Kidney glomerular epithelial cell (primary cell): ENCODE measurements around the gene TIMMDC1.
"Not testable (repeated sequence)": the region's sequence is repeated elsewhere in the genome, so short reads cannot be mapped to it uniquely, and the experiment has no call there.

Experiments
- DNase-seq: peaks from one replicate; lab custom pipeline; 2025; lab: John Stamatoyannopoulos, UW

The TIMMDC1 gene

GRCh38 chr3:119510690-119511089 lies 12.3 kb downstream of the TIMMDC1 start:
- DNase-seq: no peak

GRCh38 chr3:119514637-119515036 lies 16.3 kb downstream of the TIMMDC1 start:
- no peak for DNase-seq

- no peak for DNase-seq
Observed at GRCh38 chr3:119517112-119517511, 18.8 kb downstream of the TIMMDC1 start.

GRCh38 chr3:119518026-119518425 lies 19.7 kb downstream of the TIMMDC1 start:
- no peak for DNase-seq

- no peak for DNase-seq
Observed at GRCh38 chr3:119524931-119525662, 26.8 kb downstream of the TIMMDC1 start.

GRCh38 chr3:119527714-119528113 lies 29.4 kb downstream of the TIMMDC1 start:
- DNase-seq: no peak

- DNase-seq: peak; percentile 43
Observed at GRCh38 chr3:119529883-119530282, 31.5 kb downstream of the TIMMDC1 start.

- DNase-seq: no peak
Observed at GRCh38 chr3:119530456-119530855, 32.1 kb downstream of the TIMMDC1 start.

GRCh38 chr3:119531151-119531550 lies 32.8 kb downstream of the TIMMDC1 start:
- no peak for DNase-seq

- DNase-seq: no peak
Observed at GRCh38 chr3:119534296-119534695, 35.9 kb downstream of the TIMMDC1 start.

- DNase-seq: no peak
Observed at GRCh38 chr3:119536757-119537156, 38.4 kb downstream of the TIMMDC1 start.

- DNase-seq: no peak
Observed at GRCh38 chr3:119538772-119539171, 40.4 kb downstream of the TIMMDC1 start.

GRCh38 chr3:119541547-119541946 lies 43.2 kb downstream of the TIMMDC1 start:
- DNase-seq: no peak

- DNase-seq: peak; percentile 34
Observed at GRCh38 chr3:119542168-119542767, 43.9 kb downstream of the TIMMDC1 start.

- DNase-seq: no peak
Observed at GRCh38 chr3:119543147-119543546, 44.8 kb downstream of the TIMMDC1 start.

- no peak for DNase-seq
Observed at GRCh38 chr3:119547227-119547626, 48.9 kb downstream of the TIMMDC1 start.

GRCh38 chr3:119548341-119548740 lies 50.0 kb downstream of the TIMMDC1 start:
- DNase-seq: no peak

- DNase-seq: no peak
Observed at GRCh38 chr3:119550192-119550910, 52.0 kb downstream of the TIMMDC1 start.

- DNase-seq: no peak
Observed at GRCh38 chr3:119551598-119551997, 53.3 kb downstream of the TIMMDC1 start.

- DNase-seq: not testable (repeated sequence)
Observed at GRCh38 chr3:119552928-119553327, 54.6 kb downstream of the TIMMDC1 start.

GRCh38 chr3:119553823-119554415 lies 55.6 kb downstream of the TIMMDC1 start:
- DNase-seq: no peak

- no peak for DNase-seq
Observed at GRCh38 chr3:119555309-119555735, 57.0 kb downstream of the TIMMDC1 start.

GRCh38 chr3:119555929-119556328 lies 57.6 kb downstream of the TIMMDC1 start:
- no peak for DNase-seq
